ENCODE measurements around the gene ZNF701.

DNA sequence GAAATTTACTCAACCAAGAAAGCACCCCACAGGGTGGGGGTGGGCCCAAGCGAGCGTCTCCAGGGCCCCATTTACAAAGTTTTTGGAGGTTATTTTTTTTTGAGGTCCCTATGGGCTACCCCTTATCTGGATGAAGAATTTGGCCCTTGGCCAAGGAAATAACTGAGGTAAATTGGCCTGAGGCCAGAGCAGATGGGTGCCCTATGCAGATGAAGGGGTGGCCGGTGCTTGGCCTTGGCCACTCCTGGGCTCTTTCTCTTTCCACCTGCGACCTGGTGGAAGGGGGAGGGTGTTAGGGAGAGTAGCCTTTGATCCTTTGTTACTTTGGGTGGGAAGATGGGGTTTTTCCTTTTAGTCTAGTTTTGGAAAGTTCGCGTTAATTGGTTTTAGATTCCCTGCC is 15.5 kb downstream of the ZNF701 start:
- TF ChIP-seq EZH2phosphoT487 (IDR thresholded peaks at IDR 0.05; ENCODE audit: insufficient read depth, low read depth) = no peak
- no peak for TF ChIP-seq EZH2 (IDR thresholded peaks at IDR 0.05; ENCODE audit: insufficient read depth, poor library complexity, severe bottlenecking)
